HG02763 (cell line): ENCODE data around the gene SRP68.

Experiments used
- ATAC-seq: cut with Tn5 transposase; IDR thresholded peaks from one replicate; pipeline ENCODE4 v1.9.1; 2021; ENCODE audit warnings: mild to moderate bottlenecking, moderate library complexity; ENCODE audit not compliant: unreplicated experiment

Gene SRP68

DNA sequence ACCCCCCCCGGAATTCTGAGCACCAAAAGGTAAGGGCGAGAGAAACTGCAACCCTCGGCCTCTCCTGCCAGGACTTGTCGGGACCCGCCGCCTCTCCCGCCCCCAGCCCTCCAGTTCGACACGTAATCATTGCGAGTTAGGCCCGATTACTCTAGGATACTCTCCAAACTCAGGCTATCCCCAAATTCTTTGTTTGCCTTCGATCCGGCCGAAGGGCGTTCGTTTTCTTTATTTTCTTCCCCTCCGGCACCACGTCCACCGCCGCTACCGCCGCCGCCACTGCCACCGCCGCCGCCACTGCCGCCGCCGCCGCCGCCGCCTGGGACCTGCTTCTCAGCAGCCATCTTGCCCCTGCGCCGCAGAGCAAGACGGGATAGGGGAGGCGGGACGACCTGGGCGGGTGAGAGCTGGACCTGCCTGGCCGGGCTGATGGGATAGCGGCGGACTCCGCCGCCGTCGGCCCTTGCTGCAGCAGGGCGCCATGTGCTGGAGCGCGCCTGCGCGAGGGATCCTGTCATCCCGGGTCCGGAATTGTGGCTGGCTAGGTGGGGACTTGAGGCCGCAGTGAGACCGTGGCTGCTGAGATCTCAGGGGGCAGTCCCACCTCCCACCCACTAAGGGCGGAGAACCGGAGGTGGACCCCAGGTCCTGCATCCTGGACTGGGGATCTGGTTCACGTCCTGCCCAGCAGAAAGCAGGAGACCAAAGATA lies at the start of gene SRP68:
Gene SRP68, minus strand, starts transcription at position 370 of the 711 bp plus-strand sequence. Its CDS starts 26 bp downstream, at position 344.
- peak; percentile 92 for ATAC-seq

- no peak for ATAC-seq
These were observed 49.7 kb upstream of the SRP68 start for GRCh38 chr17:76121932-76122430.

DNA sequence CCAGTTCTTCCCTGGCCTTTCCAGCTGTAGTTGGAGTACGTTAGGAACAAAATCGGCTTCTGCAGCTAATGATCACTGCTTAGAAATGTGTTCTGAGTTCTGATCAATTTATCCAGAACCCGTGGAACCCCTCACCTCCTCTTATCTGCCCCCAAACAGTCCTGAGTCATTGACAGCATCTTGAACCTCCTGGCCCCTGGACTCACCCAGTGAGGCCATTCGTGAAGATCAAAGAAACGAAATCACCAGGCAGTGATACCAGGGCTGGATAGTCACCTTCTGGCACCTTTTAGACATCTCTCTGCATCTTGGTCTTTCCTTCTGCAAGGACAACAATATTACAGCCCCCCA lies 48.3 kb upstream of the SRP68 start:
- no peak for ATAC-seq

DNA sequence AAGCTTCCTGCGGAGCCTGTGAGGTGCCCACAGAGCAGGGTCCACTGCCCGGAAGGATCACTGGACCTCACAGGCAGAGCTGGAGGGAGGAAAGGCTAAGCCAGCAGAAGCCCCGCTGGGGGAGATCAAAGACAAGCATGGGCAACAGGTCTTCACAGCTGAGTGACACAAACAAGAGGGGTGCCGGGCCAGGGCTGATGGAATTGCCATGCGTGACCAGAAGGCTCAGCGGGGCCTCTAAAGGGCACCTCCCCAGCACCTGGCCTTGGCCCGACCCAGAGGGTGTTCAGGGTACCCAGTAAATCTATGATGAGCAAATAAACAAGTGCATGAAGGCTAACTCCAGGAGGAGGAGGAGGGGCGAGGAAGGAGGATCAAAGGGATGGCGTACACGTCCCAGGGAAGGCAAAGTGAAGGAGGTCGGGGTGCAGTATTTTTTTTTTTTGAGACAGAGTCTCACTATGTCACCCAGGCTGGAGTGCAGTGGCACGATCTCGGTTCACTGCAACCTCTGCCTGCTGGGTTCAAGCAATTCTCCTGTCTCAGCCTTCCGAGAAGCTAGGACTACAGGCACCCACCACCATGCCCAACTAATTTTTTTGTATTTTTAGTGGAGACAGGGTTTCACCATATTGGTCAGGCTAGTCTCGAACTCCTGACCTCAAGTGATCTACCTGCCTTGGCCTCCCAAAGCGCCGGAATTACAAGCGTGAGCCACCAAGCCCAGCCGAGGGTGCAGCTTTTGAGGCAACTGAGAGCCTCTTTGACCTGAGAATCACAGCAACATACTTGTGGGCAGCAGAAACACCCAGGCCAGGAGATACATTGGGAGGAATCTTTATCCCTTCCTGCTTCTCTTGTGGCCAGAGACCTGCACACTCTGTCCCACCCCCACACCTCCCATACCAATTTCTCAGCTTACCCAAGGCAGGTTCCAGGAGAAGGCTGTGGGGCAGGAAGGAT lies 47.4 kb upstream of the SRP68 start:
- no peak for ATAC-seq

DNA sequence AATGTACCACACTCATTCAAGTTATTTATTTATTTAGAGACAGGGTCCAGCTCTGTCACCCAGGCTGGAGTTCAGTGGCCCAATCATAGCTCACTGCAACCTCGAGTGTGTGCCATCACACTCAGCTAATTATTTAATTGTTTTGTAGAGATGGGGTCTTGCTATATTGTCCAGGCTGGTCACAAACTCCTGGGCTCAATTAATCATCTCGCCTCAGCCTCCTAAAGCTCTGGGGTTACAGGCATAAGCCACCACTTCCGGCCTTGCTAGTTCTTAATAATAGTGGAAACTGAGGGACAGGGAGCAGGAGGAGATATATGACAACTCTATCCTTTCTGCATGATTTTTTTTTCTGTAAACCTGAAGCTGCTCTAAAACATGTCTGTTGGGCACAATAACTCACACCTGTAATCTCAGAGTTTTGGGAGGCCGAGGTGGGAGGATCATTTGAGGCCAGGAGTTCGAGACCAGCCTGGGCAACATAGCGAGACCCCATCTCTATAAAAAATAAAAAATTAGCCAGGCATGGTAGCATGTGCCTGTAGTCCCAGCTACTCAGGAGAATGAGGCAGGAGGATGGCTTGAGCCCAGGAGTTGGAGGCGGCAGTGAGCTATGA lies 42.9 kb upstream of the SRP68 start:
- ATAC-seq, result no peak

DNA sequence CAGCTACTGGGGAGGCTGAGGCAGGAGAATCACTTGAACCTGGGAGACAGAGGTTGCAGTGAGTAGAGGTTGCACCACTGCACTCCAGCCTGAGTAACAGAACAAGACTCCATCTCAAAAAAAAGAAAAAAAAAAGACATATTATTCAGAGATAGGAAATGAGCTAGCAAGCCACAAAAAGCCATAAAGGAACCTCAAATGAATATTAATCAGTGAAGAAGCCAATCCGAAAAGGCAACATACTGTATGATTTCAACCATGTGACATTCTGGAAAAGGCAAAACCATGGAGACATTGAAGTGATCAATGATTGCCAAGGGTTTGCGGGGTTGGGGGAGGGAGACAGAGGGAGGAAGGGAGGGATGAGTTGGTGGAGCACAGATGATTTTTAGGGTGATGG lies 39.6 kb upstream of the SRP68 start:
- no peak for ATAC-seq

- ATAC-seq, result no peak
These were observed 35.2 kb upstream of the SRP68 start for GRCh38 chr17:76107509-76107908.

GRCh38 chr17:76106703-76107102 lies 34.4 kb upstream of the SRP68 start:
- no peak for ATAC-seq

- ATAC-seq, result no peak
These were observed 32.5 kb upstream of the SRP68 start for GRCh38 chr17:76104896-76105231.

GRCh38 chr17:76104140-76104895 lies 32.0 kb upstream of the SRP68 start:
- no peak for ATAC-seq

DNA sequence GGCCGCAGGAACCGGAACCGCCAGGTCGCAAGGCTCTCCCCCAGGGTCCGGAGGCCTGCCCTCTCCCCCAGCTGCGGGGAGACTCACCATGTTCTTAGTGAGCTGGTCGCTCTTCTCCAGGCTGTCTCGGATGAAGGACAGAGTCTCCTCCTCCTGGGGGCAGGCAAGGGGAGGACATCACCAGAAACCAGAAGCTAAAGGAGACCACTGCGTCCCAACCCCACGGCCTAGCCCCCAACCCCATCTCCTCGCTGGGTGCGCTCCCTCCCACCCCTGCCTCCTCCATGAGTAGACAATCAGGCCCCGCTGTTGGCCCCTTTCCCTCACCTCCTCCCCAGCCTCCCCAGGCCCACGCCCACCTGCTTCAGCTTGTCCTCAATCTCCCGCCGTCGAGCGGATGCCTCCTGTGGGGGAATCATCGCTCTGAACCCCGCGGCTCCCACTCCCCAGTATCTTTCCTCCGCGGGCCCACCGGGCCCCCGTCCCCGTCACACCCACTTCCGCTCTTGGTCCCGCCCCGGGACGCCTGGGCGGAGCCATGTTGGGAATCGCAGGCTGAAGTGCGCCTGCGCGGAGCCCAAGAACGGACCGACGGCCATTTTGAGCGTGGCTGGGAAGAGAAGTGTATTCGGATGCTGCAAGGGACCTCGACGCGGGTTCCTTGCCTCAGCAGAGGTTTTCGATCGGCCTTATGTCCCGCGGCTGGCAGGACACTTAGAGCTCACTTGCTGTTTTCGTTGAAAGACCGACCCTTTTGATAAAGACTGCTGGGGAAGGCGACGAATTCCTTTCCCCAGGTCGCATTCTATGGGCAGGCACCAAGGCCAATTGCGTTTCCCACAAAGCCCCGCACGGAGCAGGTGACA lies 31.2 kb upstream of the SRP68 start, which contains the start of gene EXOC7:
Gene EXOC7, minus strand, starts transcription at position 514 of the 866 bp plus-strand sequence. Its CDS starts 95 bp downstream, at position 419.
- ATAC-seq, result peak; percentile 86

DNA sequence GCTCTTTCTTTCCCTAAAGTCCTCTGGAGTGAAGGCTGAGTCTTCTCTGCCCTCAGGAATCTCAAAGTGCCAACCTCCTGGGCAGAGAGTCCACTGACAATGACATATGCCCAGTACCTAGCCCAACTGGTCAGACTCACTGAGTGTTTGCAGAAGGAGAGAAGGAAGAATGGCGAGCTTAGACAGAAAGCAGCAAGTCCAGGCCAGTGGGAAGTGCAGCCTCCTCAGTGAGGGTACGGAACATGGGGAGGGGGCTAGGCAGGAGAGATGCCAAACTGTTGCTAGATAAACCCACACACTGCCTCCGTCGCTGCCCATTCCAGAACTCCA lies 30.6 kb upstream of the SRP68 start:
- ATAC-seq, result no peak

- ATAC-seq, result no peak
These were observed 25.5 kb upstream of the SRP68 start for GRCh38 chr17:76097716-76098295.

DNA sequence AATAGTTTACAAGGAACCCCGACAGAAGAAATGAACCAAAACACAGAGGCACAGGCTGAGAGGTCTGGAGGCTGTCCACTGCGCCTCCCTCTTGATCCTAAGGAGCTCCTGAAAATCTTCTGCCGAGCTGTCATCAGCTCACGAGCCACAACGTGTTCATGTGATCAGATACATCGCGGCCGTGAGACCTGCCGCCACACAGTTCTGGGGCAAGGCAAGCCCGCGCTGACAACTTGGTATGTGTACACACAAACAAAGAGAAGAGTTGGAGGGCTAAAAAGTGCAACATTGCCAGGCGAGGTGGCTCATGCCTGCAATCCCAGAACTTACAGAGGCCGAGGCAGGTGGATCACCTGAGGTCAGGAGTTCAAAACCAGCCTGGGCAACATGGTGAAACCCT lies 23.6 kb upstream of the SRP68 start:
- no peak for ATAC-seq

DNA sequence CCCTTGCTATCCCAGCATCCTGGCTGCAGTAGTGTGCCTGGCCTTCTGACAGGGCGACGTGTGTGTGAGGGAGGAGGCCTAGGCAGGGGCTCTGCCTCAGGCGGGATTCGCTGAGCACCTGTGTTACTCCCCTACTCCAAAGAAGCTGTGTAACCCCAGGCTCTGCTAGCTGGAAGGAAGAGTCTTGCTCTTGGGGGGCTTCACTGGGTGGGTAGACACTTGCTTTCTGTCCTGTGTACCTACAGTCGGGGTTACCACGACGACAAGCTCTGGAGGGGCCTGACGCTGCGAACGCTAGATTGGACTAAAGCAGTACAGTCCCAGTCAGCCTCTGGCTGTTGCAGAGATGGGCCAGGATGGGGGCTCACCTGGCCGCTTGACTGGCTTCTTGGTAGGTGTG lies 21.7 kb upstream of the SRP68 start:
- no peak for ATAC-seq

GRCh38 chr17:76092526-76093413 lies 20.5 kb upstream of the SRP68 start:
- ATAC-seq, result no peak

DNA sequence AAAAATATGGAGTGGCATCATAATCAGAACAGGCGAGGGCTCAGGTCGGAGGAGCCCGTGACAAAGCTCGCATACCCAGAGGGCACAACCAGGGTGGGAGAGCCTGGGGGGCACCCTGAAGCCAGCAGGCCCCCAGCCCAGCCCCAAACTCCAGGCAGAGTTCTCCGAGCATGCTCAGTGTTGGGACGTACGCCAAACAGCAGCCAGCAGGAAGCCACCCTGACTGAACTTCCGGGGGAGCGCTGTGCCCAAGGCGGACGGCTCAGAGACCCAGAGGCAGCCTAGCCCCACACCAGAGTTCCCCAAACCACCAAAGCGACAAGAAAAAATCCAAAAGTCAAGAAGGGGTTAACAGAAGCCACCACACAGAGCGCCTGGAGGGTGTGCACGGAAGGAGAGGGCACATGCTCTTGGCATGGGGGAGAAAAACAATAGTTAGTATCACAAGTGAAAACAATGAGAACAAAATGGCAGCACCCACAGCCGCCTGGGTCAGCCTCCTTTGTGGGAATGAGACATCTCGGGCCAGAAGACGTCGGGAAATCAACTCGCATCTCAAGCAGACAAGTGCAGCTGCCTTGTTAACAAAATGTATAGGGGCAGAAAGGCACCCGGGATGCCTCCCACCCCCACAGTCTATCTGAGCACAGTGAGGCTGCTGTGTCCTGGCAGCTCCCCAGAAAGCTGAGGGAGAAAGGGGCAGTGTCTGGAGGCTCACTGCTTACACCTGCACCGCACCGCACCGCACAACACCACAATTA lies 19.4 kb upstream of the SRP68 start:
- no peak for ATAC-seq
